ENCODE results near the gene ELP4.

DNA sequence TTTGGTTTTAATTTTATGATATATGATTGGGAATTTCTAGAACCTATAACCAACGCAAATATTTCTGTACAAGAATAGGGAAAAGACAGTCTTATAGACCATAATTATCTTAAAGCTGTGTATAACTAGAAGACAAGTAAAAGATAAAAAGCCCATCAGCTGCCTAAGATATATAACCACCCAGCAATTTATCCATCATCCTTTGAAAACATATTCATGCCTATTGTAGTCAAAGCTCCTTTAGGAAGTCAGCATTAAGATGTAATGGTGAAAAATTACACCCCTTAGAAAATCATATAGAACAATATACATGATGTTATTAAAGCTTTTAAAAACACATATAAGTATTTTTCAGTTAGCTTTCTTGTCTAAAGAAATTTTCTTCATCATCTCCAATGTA lies 46.4 kb downstream of the ELP4 start:
- TF ChIP-seq, protein P1, sequence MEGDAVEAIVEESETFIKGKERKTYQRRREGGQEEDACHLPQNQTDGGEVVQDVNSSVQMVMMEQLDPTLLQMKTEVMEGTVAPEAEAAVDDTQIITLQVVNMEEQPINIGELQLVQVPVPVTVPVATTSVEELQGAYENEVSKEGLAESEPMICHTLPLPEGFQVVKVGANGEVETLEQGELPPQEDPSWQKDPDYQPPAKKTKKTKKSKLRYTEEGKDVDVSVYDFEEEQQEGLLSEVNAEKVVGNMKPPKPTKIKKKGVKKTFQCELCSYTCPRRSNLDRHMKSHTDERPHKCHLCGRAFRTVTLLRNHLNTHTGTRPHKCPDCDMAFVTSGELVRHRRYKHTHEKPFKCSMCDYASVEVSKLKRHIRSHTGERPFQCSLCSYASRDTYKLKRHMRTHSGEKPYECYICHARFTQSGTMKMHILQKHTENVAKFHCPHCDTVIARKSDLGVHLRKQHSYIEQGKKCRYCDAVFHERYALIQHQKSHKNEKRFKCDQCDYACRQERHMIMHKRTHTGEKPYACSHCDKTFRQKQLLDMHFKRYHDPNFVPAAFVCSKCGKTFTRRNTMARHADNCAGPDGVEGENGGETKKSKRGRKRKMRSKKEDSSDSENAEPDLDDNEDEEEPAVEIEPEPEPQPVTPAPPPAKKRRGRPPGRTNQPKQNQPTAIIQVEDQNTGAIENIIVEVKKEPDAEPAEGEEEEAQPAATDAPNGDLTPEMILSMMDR (conservative IDR thresholded peaks at IDR 0.05; ENCODE audit: low read length): no peak
- TF ChIP-seq EZH2phosphoT487 (IDR thresholded peaks at IDR 0.05; ENCODE audit: borderline replicate concordance): no peak
